OCI-M1 (cell line): ENCODE data around the gene SLC22A4.

Experiments used
- DNase-seq: peaks from one replicate; lab custom pipeline; 2025; lab: John Stamatoyannopoulos, UW

Gene SLC22A4

DNA sequence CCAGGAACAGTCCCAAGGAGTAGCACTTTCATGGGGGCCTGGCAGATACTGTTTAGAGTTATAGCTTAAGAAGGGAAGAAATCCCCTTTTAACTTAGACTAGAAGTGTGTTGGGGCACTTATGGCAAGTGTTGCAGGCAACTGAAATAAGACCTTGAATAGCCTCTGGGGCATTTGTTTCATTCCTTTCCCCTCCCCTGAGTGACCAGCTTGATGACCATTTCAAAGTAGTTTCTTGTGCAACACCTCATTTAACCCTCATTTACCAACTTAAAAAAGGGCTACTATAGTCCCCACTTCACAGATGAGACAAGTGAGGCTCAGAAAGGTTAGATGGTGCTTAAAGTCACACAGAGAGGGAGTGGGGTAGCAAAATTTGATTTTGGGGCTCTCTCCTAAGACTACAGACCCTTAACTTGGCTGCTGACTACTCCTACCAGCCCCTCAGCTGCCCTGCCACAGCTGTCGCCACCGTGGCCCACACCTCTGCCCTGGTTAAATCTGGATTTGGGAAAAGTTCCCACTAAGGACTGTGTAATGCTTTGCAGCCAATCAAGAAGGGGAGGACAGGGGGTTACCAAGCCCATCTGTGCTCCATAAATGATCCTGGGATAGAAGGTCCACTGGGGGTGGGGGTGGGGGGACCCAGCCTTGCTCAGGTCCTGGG, 31.2 kb upstream of the SLC22A4 start:
- no peak for DNase-seq

DNA sequence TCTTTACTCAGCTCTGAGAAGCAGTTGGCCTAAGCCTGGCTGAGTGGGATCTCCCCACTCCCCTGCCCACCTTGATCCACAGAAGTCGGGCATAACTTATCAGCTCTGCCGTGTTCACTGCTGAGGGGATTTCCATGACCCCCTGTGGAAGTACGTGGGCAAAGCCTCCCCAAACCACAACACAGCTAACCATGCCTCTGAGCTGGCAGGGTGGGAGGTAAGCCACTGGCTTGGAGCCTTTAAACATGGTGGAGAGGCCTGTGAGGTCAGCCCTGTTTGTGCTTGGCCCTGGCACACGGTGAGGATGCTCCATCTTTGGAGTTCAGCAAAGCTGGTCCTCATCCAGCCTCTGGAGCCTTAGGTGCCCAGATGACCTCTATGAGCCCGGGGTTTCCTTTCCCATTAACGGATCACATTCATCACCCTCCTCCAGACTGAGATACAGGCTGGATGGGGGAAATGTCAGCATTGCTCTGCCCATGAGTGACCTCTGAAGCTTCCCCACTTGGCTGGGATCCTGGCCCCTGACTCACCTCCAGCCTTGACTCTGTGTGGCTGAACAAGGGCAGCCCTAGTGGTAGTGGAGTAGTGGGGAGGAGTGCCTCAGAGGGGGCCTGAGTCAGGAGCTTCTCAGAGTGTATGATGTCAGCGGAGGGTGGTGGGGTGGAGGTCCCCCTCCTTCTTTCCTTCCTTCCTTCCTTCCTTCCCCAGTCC, 30.5 kb upstream of the SLC22A4 start:
- DNase-seq: no peak

DNA sequence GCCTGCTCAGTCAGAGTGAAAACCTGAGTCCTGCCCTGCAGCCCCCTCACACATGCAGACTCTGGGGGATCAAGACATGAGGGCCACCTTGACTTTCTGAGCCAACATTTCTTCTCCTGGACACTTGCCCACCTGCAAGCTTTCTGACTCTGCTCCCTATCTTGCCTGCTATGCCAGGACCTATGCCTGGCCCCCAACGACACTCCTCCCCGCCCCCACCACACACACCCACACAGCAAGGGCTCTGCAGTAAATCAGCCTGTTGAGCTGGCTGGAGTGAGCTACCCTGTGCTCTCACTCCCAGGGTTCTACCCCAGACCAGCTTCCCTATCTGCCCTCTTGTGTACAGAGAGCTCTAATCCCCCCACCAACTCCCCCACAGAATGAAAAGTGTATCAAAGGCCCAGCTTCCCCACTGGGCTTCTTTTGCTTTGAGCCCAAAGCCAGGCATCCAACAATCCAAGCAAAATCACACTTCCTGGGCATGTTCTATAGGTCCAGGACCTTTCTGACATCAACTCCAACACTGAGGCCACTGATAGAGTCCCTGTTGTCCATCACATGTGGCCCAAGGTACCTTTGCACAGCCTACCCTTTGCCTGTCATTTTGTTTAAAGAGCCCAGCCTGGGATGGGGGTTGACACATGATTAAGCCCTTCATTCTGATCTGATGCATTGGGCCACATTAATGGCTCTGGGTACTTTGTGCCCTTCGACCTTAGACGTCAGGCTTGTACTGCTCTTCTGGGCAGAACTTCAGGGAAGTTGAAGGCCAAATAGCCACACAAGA, 29.5 kb upstream of the SLC22A4 start:
- DNase-seq: no peak

DNA sequence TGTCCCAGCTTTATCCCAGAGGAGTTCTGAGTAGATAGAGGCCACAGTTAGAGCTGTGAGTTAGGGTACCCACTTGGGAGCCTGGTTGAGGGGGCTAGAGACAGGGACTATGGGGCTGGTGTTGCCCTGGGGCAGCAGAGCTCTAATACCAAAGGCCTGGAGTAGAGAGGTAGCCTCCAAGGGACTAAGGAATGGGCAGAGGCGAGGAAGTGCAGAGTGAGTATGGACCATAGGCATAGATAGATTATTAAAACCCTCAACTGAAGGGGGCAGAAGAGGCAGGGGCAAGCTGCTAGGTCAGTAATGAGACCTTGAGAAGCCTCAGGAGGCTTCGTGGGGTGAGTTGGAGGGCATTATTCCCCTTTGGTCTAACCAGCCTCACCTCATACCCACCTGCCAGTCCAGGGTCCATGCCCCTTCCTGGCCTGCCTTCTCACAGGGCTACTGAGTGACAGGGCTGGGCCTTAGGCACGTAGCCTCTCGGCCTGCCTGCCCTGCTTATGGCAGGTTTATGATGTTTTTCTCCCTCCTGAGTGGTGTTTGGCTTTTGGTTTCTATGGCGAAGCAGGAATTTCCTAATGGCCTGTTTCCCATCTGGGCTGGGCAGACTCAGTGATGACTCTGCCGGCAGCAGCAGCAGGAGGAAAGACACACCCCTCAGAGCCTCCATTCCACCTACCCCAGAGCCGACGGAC, 28.7 kb upstream of the SLC22A4 start:
- no peak for DNase-seq

DNA sequence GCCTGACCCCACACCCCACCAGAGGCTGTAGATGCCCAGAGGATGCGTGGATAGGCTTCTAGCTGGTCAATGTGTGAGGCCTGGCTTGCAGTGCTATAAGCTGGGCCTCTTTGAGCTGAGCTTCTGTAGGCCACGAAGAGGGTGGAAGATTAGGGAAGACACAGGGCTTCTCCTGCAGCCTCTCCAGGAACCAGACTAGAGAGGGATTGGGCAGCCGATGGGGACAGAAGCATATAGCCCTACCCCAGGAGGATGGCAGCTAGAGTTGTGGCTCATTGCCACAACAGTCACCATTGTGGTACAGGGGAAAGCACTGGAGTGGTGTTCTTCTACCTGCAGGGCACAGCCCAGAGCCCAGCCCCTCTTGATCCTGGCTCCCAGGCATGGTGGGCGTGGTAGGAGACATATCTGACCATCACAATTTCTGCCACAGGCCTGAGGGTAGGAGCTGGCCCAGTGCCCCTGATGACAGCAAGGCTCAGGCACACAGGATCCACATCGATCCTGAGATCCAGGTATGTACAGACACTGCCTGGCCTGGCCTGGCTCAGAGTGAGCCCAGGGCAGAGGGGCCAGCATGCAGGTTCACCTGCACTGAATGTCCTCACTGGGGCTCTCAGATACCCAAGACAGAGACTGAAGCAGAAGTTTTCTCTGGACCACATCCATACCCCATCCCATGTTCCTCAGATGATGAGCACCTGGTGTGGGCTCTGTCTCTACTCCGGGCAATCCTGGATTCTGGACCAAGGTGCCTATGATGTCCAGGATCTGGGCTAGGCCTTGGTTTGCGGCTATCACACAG, 28.0 kb upstream of the SLC22A4 start:
- DNase-seq: no peak

DNA sequence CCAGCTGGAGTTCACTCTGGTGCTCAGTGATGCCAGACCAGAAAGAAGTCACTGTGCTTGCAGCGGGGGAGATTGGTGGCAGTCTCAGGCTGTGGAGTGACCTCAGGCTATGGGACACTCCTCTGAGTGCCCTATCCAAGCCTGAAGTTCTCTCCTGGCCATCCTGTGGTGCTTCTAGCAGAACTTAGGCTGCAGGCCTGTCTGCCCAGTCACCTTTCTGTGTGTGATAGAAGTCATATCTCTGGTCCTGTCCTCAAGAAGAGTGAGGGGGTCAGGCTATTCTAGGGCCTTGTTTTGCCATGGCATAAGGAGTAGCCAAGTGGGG, 27.4 kb upstream of the SLC22A4 start:
- no peak for DNase-seq

DNA sequence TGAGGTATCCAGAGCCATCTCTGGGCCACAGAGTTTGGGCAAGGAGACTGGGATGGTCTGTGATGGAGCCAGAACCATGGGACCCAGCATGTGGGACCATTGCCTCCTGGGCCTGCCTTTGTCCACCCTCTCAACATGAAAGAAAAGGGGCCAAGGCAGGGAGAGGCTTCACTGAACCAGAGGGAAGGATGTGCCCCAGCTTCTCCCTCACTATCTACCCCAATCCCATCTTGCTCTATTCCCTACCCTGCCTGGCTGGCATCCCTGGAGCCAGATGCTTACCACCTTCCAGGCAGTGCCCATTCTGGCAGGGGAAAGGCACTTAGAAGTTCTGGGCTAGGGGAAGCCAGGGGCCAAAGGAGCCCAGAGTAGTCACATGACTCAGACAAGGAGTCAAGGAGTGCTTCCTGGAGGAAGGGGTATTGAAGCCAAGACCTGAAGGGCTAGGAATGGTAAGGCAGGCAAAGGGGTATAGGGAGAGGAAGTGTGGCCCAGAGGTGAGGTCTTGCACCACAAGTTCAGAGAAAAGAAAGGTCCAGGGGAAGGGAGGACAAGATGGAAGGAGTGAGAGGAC, 26.9 kb upstream of the SLC22A4 start:
- DNase-seq: no peak

DNA sequence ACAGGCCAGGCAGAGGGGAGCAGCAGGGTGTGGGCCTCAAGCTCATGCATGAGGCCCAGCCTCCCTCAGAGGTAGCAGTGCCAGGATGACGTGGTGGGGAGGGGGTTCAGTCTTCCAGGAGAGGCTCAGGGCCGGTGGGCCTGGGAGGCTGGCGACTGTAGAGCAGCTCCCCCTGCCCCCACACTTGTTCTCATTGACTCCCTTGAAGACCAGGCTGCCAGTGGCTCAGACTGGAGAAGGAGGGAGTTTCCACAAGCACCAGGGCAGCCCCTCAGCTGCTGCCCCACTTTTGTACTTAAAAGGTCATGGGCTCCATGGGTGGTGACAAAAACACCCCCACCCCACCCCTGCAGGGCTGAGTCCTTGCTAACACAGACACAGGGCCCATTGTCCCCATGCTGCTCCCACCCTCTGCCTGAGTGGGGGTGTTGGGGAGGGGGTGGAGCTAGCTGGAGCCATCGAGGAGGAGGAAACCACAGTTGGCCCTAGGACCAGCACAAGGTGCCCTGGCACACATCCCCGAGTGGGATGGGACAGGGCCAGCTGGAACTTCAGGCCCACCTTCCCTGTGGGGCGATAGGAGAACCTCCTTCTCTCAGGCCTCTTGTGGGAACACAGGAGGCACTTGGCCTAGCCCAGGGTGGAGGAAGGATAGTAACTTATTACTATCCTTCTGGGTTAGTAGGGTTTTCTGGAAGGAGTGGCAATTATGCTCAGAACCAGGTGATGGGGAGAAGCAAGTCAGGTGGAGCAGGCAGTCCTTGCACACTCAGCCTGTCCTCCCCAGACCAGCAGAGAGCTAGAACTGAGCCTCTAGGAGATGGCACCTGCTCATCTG, 26.0 kb upstream of the SLC22A4 start:
- DNase-seq: no peak

DNA sequence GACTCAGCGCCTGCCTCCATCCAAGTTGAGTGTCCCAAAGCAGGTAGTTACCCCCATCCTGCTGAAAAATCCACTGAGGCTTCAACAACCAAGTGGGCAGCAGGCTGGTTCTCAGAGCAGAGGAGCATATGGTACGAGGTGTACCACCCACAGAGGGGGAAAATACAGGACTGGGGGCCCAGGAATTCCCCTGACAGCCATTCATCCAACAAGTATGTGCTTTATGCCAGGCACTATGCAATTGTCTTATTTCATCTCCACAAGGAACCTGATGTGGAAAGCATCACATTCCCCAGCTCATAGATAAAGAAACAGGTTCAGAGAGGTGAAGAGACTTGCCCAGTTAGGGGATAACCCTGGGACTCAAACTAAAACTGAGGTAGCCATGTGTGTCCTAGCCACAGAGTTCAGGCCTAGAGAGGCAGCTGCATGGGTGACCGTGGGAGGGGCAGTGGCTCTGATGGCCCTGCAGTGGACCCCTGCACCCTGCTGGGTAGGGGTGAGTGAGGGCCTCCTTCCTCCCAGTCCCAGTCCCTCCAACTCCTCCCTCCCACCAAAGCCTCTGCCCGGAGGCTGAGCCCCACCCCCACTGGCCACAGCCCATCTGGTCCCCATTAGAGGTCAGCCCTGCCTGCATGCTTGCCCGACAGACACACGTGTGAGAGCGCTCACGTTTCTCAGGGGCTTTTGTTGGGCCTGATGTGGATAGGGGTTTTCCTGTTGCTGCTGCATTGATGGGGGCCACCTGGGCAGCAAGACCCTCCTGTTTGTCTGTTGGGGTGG, 25.2 kb upstream of the SLC22A4 start:
- DNase-seq: no peak

DNA sequence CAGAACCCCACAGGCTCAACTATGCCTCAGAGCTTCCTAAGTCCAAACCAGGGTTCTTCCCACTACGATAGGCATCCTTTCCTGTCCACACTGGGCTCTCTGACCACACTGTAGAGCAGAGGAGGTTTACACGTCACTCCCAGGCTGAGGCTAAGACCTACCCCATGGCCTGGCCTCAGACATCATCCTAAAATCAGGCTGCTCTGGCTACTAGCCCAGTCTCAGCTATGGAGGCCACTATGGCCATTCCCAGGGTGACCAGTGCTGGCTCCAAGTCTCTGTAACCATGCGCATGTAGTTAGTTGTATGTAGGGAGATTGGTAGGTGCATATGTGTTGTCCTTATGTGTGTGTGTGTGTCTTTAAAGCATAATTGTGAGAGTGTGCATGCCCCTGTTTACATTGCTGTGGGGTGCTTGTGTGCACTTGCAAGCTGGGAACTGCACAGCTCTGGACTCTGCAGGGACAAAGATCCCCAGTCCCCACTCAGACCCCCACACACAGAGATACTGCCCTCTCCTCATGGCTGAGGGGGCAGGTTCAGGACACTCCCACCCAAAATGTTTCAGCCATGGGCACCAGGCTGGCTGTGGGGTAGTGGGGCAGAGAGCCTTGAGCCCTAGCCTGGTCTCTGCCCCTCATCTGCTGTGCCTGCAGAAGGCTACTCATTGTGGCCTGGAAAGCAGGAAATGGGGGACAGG, 24.4 kb upstream of the SLC22A4 start:
- no peak for DNase-seq

DNA sequence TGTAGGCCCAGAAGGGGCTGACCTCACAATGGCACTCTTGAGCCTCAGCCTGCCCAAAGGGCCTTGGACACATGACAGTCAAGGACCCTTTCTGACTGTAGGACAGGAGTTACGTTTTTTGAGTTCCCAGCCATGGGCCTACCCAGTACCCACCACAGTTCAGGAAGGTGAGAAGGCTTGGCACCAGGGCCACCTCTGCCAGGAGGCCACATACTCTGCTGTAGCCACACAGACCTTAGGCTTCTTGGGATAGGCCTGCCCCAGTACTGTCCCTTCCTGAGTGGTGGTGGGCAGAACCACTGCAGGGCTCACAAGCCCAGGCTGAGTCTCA, 23.9 kb upstream of the SLC22A4 start:
- no peak for DNase-seq

DNA sequence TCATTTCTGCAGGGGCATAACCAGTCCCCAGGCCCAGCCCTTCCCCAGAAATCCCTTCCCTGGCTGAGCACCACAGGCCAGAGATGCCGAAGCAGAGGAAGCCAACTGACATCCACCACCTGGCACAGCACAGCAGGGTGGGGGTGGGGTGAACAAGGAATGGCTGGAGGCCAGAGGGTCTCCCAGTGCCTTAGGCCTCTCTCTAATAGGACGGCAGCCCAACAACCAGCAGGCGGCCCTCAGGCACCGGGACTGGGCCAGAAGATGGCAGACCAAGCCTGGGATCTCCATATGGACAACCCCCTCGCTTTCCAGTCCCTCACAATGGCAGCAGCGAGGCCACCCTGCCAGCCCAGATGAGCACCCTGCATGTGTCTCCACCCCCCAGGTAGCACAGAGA, 23.5 kb upstream of the SLC22A4 start:
- no peak for DNase-seq

DNA sequence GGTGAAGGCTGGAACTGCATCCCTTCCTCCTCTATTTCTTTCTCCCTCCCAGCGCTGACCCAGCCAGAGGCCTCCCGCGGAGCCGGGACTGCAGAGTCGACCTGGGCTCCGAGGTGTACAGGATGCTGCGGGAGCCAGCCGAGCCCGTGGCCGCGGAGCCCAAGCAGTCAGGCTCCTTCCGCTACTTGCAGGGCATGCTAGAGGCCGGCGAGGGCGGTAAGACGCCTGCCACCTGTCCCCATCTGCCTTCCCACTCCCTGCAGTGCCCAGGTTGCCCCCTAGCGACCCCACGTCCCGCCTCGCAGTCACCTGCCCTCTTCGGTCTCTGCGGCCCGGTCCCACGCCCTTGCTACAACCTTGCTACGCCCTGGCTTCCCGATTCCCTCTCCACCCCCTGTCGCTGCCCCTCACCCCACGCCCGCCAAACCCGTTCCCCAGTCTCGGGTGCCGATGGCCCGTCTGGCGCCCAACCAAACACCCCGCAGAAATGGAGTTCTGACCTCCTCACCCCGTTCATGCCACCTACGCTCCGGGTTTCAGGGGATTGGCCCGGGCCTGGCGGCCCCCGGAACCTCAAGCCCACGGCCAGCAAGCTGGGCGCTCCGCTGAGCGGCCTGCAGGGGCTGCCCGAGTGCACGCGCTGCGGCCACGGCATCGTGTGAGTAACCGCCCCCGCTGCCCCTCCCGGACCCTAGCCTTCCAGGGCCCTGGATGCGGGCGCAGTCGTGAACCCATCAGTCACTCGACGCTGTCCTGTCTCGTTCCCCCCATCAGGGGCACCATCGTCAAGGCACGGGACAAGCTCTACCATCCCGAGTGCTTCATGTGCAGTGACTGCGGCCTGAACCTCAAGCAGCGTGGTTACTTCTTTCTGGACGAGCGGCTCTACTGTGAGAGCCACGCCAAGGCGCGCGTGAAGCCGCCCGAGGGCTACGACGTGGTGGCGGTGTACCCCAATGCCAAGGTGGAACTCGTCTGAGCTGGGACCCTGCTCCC, 22.6 kb upstream of the SLC22A4 start:
- DNase-seq: no peak

DNA sequence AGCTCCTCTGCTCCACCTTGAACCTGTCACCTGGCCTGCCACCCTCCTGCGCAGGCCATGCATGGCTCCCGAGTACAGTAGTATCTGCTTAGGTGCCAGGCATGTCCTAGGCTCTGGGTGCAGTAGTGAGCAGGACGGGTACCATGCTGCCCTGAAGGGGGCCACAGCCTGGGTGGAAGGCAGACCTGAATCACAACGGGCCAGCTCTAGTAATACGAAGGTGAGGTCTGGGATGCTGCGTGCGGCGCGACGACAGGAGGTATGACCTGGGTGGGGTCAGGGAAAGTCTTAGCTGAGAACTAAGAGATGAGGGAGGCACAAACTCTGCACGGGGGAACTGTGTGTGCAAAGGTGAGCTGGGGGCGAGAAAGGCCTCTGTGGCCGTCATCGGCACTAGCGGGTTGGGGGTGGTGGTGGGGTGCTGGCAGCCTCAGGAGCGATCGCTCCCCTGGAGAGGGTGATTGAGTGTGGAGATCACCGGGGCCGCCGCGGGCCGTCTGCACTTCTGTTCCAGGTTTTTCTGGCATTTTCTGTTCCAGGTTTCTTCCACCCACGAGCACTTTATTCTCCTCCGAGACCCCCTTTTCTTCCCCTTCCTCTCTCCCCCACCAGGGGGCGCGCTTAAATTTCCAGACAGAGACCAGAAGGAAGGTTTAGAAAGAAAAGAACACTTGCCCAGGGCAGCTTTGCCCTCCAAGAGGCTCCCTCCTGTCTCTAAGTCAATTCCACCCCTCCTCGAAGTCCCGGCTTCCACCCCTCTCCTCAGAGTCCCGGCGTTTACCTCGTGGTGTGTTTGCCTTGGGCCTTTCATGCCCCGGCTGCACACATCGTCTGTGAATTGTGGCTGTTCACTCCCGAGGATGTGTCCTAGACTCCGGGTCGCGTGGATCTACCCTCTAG, 21.6 kb upstream of the SLC22A4 start:
- peak; percentile 78 for DNase-seq

DNA sequence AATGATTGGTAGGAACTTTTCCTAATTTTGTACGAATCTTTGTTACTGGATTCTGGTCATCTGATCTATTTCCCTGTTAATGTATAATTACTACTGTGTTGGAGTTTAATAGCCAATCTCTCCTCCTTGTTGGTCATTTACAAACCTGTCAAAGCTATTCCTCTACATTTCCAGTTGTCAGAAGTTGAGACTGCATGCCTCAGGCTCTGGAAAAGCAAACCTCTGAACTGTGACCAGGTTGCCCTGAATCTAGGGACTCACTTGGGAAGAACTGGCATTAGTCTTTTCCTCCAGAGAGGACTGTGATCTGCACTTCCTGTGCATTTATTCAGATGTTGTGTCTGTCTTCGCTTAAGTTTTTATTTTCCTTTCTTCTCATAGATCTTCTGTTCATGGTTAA, 20.6 kb upstream of the SLC22A4 start:
- DNase-seq: no peak

DNA sequence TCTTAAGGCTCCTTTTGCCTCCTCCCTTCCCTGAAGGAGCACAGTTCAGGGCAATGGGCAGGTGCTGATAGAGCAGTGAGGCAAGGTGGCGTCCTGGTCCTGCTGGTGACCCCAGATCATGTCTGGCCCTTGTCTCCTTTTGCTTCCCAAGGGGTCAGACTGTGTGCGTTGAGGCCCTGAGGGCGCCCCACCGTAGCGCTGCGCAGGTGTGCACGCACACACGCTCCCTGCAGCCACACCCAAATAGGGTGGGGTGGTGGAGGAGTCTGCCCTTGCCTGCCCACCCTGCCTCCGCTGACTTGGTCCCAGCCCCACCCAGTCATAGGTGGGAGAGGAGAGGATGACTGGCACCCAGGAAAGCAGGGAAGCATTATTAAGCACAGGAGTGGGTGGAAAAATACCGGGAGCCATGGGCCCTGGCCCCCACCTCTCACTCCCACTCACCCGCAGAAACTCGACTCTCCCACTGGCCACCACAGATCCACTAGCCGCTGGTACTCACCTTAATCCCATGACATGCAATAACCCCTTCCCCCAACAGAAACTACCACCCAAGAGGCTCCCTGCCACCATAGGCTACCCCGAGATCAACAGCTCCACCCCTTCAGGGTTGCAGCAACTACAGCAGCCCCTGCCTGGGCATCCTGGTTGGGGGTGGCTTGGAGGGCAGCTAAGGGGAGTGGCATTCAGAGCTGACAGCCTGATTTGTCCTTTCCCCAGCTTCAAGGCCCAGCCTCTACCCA, 20.0 kb upstream of the SLC22A4 start:
- no peak for DNase-seq
